ENCODE results near the gene ZNF579. TPM values are rescaled to one million over a fixed set of nuclear protein-coding genes. Genes with fewer than 3 reads are reported as not detected.

The ZNF579 gene
- polyA plus RNA-seq, 1 donor from 2014 or later: 7.4 TPM

- no peaks in the 10 kb centered on the region for H3K79me2 ChIP-seq (replicated peaks; ENCODE audit: insufficient read depth, low read length)
- H3K9me2 ChIP-seq (ENCODE audit: insufficient read depth, low read length): no peaks in the 10 kb centered on the region
- no peak within 1 kb of the TSS for H3K9ac ChIP-seq (ENCODE audit: low read length)
- no peaks in the 10 kb centered on the region for H3K36me3 ChIP-seq (ENCODE audit: insufficient read depth, low read length)
- no peak within 1 kb of the TSS for H3K4me3 ChIP-seq (ENCODE audit: low read length)
- TF ChIP-seq MXI1 (conservative IDR thresholded peaks at IDR 0.05; ENCODE audit: poor library complexity, severe bottlenecking) (no peak), REST (IDR thresholded peaks at IDR 0.05; ENCODE audit: borderline replicate concordance) (no peak), SMC3 (conservative IDR thresholded peaks at IDR 0.05; ENCODE audit: poor library complexity) (no peak), TAF1 (IDR thresholded peaks at IDR 0.05; ENCODE audit: low read depth) (no peak), POLR2AphosphoS5 (IDR thresholded peaks at IDR 0.05) (no peak), EZH2 (IDR thresholded peaks at IDR 0.05; ENCODE audit: borderline replicate concordance, insufficient read depth, low read length, poor library complexity, severe bottlenecking) (no peak), RAD21 (conservative IDR thresholded peaks at IDR 0.05) (no peak), EP300 (conservative IDR thresholded peaks at IDR 0.05; ENCODE audit: poor library complexity, severe bottlenecking) (no peak)
- TF ChIP-seq, protein P1, sequence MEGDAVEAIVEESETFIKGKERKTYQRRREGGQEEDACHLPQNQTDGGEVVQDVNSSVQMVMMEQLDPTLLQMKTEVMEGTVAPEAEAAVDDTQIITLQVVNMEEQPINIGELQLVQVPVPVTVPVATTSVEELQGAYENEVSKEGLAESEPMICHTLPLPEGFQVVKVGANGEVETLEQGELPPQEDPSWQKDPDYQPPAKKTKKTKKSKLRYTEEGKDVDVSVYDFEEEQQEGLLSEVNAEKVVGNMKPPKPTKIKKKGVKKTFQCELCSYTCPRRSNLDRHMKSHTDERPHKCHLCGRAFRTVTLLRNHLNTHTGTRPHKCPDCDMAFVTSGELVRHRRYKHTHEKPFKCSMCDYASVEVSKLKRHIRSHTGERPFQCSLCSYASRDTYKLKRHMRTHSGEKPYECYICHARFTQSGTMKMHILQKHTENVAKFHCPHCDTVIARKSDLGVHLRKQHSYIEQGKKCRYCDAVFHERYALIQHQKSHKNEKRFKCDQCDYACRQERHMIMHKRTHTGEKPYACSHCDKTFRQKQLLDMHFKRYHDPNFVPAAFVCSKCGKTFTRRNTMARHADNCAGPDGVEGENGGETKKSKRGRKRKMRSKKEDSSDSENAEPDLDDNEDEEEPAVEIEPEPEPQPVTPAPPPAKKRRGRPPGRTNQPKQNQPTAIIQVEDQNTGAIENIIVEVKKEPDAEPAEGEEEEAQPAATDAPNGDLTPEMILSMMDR (IDR thresholded peaks at IDR 0.05; ENCODE audit: poor library complexity, severe bottlenecking): no peak
- no peak within 1 kb of the TSS for H3K27ac ChIP-seq (ENCODE audit: low read length)
- no peaks in the 10 kb centered on the region for H3K9me3 ChIP-seq (ENCODE audit: low read length)
- no peak within 1 kb of the TSS for H3K4me2 ChIP-seq (ENCODE audit: low read length)
- H3K27me3 ChIP-seq (ENCODE audit: insufficient read depth, low read depth, low read length): no peaks in the 10 kb centered on the region
- H3F3A ChIP-seq (ENCODE audit: insufficient read depth, low read length, poor library complexity, severe bottlenecking): no peaks in the 10 kb centered on the region
- no peaks in the 10 kb centered on the region for H4K20me1 ChIP-seq (ENCODE audit: insufficient read depth)
- H2AFZ ChIP-seq (ENCODE audit: low read depth, low read length): no peak within 1 kb of the TSS
Measured at GRCh38 chr19:55536951-55537740, 43.5 kb downstream of the ZNF579 start, which contains the start of gene SBK2. TSS of gene SBK2 (minus strand) at chr19:55537133. CDS start at chr19:55536294, 839 bp downstream.

DNA sequence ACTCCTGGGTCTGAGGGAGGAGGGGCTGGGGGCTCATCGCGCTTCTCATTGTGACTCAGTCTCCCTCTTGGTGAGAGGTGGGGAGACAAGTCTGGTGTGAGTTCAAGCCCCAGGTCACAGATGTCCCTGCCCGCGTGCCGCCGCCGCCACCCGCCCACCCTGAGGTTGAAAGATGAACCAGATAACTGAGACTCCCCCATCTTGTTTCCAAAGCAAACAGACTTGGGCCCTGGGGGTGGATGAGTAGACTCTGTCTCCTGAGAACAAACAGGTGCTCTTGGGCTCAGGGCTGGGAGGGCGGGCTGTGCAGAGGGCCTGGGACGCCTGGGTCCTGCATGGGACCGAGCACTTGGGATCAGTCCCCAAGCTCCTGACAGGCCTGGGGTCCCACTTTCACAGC is 44.3 kb downstream of the ZNF579 start:
- H3K27ac ChIP-seq (ENCODE audit: low read length): no peak overlapping the region
- H3K4me2 ChIP-seq (ENCODE audit: low read length): no peak overlapping the region
- H3K9me3 ChIP-seq (ENCODE audit: low read length): no peaks in the 10 kb centered on the region
- no peaks in the 10 kb centered on the region for H3K27me3 ChIP-seq (ENCODE audit: insufficient read depth, low read depth, low read length)
- no peak overlapping the region for H2AFZ ChIP-seq (ENCODE audit: low read depth, low read length)
- H3K9me2 ChIP-seq (ENCODE audit: insufficient read depth, low read length): no peaks in the 10 kb centered on the region
- no peaks in the 10 kb centered on the region for H3F3A ChIP-seq (ENCODE audit: insufficient read depth, low read length, poor library complexity, severe bottlenecking)
- H3K79me2 ChIP-seq (replicated peaks; ENCODE audit: insufficient read depth, low read length): no peaks in the 10 kb centered on the region
- no peak overlapping the region for H3K4me3 ChIP-seq (ENCODE audit: low read length)
- TF ChIP-seq REST (IDR thresholded peaks at IDR 0.05; ENCODE audit: borderline replicate concordance) (no peak), EZH2 (IDR thresholded peaks at IDR 0.05; ENCODE audit: borderline replicate concordance, insufficient read depth, low read length, poor library complexity, severe bottlenecking) (no peak), POLR2AphosphoS5 (IDR thresholded peaks at IDR 0.05) (no peak), MXI1 (conservative IDR thresholded peaks at IDR 0.05; ENCODE audit: poor library complexity, severe bottlenecking) (no peak), RAD21 (conservative IDR thresholded peaks at IDR 0.05) (no peak), SMC3 (conservative IDR thresholded peaks at IDR 0.05; ENCODE audit: poor library complexity) (no peak)
- TF ChIP-seq, protein P1 (IDR thresholded peaks at IDR 0.05; ENCODE audit: poor library complexity, severe bottlenecking): no peak
- no peak overlapping the region for H3K9ac ChIP-seq (ENCODE audit: low read length)
- H3K36me3 ChIP-seq (ENCODE audit: insufficient read depth, low read length): no peaks in the 10 kb centered on the region
- H4K20me1 ChIP-seq (ENCODE audit: insufficient read depth): no peaks in the 10 kb centered on the region

Data from neural cell (in vitro differentiated cells).